ENCODE measurements around the gene TRIM26. TPM values are rescaled to one million over a fixed set of nuclear protein-coding genes. Genes with fewer than 3 reads are reported as not detected.
"Not testable (repeated sequence)": the region's sequence is repeated elsewhere in the genome, so short reads cannot be mapped to it uniquely, and the experiment has no call there.

The TRIM26 gene
- total RNA-seq, 2 donors from 2014 or later = 20.0 to 27.8 TPM

DNA sequence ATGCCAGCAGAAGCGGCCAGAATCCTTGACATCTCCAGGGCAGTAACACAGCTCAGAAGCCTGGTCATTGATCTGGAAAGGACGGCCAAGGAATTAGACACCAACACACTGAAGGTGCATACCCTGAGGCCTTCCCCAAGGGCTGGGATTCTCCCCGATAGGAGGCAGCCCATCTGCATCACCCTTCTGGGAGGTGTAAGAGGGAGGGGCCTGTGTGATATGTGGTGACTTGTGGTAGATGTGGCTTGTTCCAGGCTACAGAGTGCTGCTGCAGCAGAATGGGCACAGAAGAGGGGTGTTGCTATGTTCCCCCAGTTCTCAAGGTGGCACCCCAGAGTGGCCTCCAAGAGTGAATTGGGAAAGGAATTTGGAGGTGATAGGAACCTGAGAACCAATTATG is 66.1 kb downstream of the TRIM26 start:
- no peaks in the 10 kb centered on the region for H3K36me3 ChIP-seq
- no peak overlapping the region for H3K27ac ChIP-seq
- no peak for DNase-seq (ENCODE audit: low spot score)
- H3K4me1 ChIP-seq = no peaks in the 10 kb centered on the region
- no peaks in the 10 kb centered on the region for H3K9me3 ChIP-seq
- TF ChIP-seq, protein P1, sequence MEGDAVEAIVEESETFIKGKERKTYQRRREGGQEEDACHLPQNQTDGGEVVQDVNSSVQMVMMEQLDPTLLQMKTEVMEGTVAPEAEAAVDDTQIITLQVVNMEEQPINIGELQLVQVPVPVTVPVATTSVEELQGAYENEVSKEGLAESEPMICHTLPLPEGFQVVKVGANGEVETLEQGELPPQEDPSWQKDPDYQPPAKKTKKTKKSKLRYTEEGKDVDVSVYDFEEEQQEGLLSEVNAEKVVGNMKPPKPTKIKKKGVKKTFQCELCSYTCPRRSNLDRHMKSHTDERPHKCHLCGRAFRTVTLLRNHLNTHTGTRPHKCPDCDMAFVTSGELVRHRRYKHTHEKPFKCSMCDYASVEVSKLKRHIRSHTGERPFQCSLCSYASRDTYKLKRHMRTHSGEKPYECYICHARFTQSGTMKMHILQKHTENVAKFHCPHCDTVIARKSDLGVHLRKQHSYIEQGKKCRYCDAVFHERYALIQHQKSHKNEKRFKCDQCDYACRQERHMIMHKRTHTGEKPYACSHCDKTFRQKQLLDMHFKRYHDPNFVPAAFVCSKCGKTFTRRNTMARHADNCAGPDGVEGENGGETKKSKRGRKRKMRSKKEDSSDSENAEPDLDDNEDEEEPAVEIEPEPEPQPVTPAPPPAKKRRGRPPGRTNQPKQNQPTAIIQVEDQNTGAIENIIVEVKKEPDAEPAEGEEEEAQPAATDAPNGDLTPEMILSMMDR (IDR thresholded peaks at IDR 0.05) = no peak
- H3K27me3 ChIP-seq = no peaks in the 10 kb centered on the region
- H3K4me3 ChIP-seq = no peak overlapping the region

DNA sequence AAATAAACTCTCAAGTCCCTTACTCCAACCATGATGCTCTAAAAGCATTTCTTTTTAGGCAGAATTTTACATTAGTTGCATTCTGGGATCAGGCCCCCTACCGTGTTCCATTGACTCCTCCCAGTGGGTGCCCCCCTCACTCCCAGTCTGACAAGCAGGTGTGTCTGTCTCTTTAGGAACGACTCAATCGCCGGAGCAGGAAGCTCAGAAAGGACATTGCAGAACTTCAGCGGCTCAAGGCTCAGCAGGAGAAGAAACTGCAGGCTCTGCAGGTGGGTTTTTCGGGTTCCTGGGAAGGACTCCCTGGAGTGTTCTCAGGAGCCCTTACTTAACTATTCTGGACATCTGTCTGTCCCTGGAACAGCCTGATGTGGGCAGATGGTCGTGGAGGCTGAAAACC is 67.4 kb downstream of the TRIM26 start:
- H3K27me3 ChIP-seq = no peaks in the 10 kb centered on the region
- H3K27ac ChIP-seq = no peak overlapping the region
- TF ChIP-seq, protein P1 (IDR thresholded peaks at IDR 0.05) = no peak
- no peak overlapping the region for H3K4me3 ChIP-seq
- DNase-seq (ENCODE audit: low spot score) = no peak
- H3K36me3 ChIP-seq = no peaks in the 10 kb centered on the region
- H3K4me1 ChIP-seq = no peaks in the 10 kb centered on the region
- no peaks in the 10 kb centered on the region for H3K9me3 ChIP-seq

DNA sequence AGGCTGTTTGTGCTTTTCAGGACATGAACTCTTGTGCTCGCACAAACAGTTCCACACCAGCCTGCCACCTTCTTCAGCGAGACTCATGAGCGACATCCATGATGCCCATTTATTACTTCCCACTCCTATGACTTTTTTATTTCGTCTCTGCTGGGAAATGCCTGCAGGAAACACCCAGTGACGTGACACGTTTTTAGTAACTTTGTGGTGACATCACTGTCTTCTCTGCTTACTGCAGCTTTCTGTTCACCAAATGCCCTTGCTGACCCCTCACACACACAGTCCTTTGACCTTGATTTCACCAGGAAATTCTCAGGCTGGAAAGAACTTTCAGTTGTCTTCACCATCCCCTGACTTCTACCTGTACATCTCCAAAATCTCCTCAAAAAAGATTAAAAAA is 68.4 kb downstream of the TRIM26 start:
- DNase-seq (ENCODE audit: low spot score) = no peak
- TF ChIP-seq, protein P1 (IDR thresholded peaks at IDR 0.05) = no peak
- H3K27me3 ChIP-seq = no peaks in the 10 kb centered on the region

DNA sequence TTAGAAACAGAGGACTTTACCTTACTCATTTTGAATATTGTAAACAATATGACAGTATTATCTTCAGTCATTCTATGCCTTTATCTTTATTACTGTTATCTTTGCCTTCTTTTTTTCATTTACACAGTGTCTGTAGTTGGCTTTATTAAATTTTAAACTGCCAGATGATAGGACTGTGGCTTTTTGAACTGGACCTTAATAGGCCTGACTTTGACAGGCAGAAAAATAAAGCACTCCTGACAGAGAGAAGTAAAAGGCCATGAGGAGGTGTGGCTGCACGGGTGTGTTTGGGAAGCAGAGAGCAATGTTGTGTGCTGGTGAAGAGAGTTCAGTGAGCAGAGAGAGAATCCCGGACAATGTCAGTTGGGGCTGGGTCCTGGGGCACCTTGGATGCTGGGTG is 69.4 kb downstream of the TRIM26 start:
- Histone ChIP-seq H3K27me3 (no peaks in the 10 kb centered on the region), H3K27ac (no peak overlapping the region), H3K4me1 (no peaks in the 10 kb centered on the region), H3K4me3 (no peak overlapping the region), H3K36me3 (no peaks in the 10 kb centered on the region), H3K9me3 (no peaks in the 10 kb centered on the region)
- no peak for DNase-seq (ENCODE audit: low spot score)
- TF ChIP-seq, protein P1 (IDR thresholded peaks at IDR 0.05) = no peak

More for the DNA sequence above, 68.4 kb downstream of the TRIM26 start:
- Histone ChIP-seq H3K4me3 (no peak overlapping the region), H3K9me3 (no peaks in the 10 kb centered on the region), H3K36me3 (no peaks in the 10 kb centered on the region), H3K27ac (no peak overlapping the region), H3K4me1 (no peaks in the 10 kb centered on the region)

DNA sequence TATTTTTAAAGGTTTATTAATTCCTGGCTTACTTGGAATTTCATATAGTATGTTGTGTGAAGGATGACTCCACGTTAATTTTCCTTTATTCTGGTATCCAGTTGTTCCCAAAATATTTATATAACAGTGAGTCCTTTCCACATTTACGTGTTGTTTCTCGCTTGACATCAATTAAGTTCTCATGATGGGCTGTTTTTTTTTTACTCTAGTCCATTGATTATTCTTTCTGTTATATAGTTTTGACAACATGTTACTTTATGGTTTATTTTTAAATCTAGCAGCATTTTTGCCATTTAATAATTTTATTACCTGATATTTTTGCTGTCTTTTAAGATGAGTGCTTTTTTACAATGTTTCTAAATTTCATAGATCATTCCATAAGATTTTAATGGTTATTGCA is 70.5 kb downstream of the TRIM26 start:
- no peaks in the 10 kb centered on the region for H3K4me1 ChIP-seq
- TF ChIP-seq, protein P1 (IDR thresholded peaks at IDR 0.05) = no peak
- H3K36me3 ChIP-seq = no peaks in the 10 kb centered on the region
- no peaks in the 10 kb centered on the region for H3K27me3 ChIP-seq
- H3K9me3 ChIP-seq = no peaks in the 10 kb centered on the region
- DNase-seq (ENCODE audit: low spot score) = no peak
- H3K27ac ChIP-seq = no peak overlapping the region
- no peak overlapping the region for H3K4me3 ChIP-seq

DNA sequence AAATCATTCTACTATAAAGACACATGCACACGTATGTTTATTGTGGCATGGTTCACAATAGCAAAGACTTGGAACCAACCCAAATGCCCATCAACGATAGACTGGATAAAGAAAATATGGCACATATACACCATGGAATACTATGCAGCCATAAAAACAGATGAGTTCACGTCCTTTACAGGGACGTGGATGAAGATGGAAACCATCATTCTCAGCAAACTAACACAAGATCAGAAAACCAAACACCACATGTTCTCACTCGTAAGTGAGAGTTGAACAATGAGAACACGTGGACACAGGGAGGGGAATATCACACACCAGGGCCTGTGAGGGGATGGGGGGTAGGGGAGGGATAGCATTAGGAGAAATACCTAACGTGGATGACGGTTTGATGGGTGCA is 73.0 kb downstream of the TRIM26 start:
- DNase-seq (ENCODE audit: low spot score); H3K4me1 ChIP-seq: not testable (repeated sequence)

More for the DNA sequence above, 73.0 kb downstream of the TRIM26 start:
- H3K4me3 ChIP-seq, H3K9me3 ChIP-seq, H3K27ac ChIP-seq, H3K36me3 ChIP-seq, H3K27me3 ChIP-seq: not testable (repeated sequence)

Data from right atrium auricular region (tissue), 2 donors.